Endometrium (tissue), 2 donors: ENCODE measurements around the gene SND1.

Source experiments
- FAIRE-seq: peaks from 2 replicates; lab custom pipeline; 2012; peaks lifted over from hg19 to GRCh38; lab: Jason Lieb, UNC
- donor health status: control.
- donor health status: control.

Gene SND1

GRCh38 chr7:127907110-127908040 lies 255.4 kb downstream of the SND1 start:
- no peak for FAIRE-seq

- no peak for FAIRE-seq
These were observed 256.6 kb downstream of the SND1 start for GRCh38 chr7:127908430-127909258.

GRCh38 chr7:127909424-127910152 lies 257.6 kb downstream of the SND1 start:
- no peak for FAIRE-seq

GRCh38 chr7:127910670-127911069 lies 258.7 kb downstream of the SND1 start:
- no peak for FAIRE-seq

GRCh38 chr7:127911968-127912511 lies 260.0 kb downstream of the SND1 start:
- no peak for FAIRE-seq

GRCh38 chr7:127912901-127913300 lies 260.9 kb downstream of the SND1 start:
- FAIRE-seq = no peak

GRCh38 chr7:127913686-127914085 lies 261.7 kb downstream of the SND1 start:
- no peak for FAIRE-seq

- FAIRE-seq = no peak
These were observed 262.7 kb downstream of the SND1 start for GRCh38 chr7:127914693-127915092.

GRCh38 chr7:127916735-127917134 lies 264.7 kb downstream of the SND1 start:
- FAIRE-seq = no peak

GRCh38 chr7:127918130-127918529 lies 266.1 kb downstream of the SND1 start:
- FAIRE-seq = no peak

- no peak for FAIRE-seq
These were observed 268.9 kb downstream of the SND1 start for GRCh38 chr7:127920787-127921438.

GRCh38 chr7:127922656-127923055 lies 270.7 kb downstream of the SND1 start:
- no peak for FAIRE-seq

- FAIRE-seq = no peak
These were observed 272.9 kb downstream of the SND1 start for GRCh38 chr7:127924874-127925273.

- no peak for FAIRE-seq
These were observed 275.3 kb downstream of the SND1 start for GRCh38 chr7:127927348-127927696.

- FAIRE-seq = no peak
These were observed 276.2 kb downstream of the SND1 start for GRCh38 chr7:127928222-127928621.

GRCh38 chr7:127928852-127929251 lies 276.9 kb downstream of the SND1 start:
- FAIRE-seq = no peak

GRCh38 chr7:127930341-127931328 lies 278.6 kb downstream of the SND1 start:
- FAIRE-seq = no peak

GRCh38 chr7:127932076-127932475 lies 280.1 kb downstream of the SND1 start:
- FAIRE-seq = no peak

- FAIRE-seq = no peak
These were observed 280.5 kb downstream of the SND1 start for GRCh38 chr7:127932496-127932895.

- no peak for FAIRE-seq
These were observed 281.2 kb downstream of the SND1 start for GRCh38 chr7:127933146-127933545.
